Measurements from ENCODE around the gene MNX1. TPM values are rescaled to one million over a fixed set of nuclear protein-coding genes. Genes with fewer than 3 reads are reported as not detected.

Gene MNX1
- total RNA-seq, 2 donors from 2014 or later: not detected

Other genes starting within 250 kb of the MNX1 start
- 10 to 100 TPM; 32.4 to 33.7 TPM for gene LMBR1, start 117.5 kb downstream of the MNX1 start, total RNA-seq
- 1 to 10 TPM; 4.1 to 6.3 TPM for gene NOM1, start 61.0 kb downstream of the MNX1 start, total RNA-seq
- gene UBE3C, start 128.3 kb upstream of the MNX1 start, total RNA-seq: 10 to 100 TPM; 53.3 to 60.8 TPM